BLaER1 treated with 17β-estradiol and CSF1 and Interleukin-3, amounts not matched to agents 10 nM and 100 nM (cell line): ENCODE data around the gene ZNRF3.
"Not testable (repeated sequence)": the region's sequence is repeated elsewhere in the genome, so short reads cannot be mapped to it uniquely, and the experiment has no call there.

Experiments used
- H3K27ac ChIP-seq, 11 experiments: shearing (Covaris generic); formaldehyde crosslinking; 2 replicates each; pipeline ENCODE4 v1.8.1; 2022
- H3K27me3 ChIP-seq, 11 experiments: shearing (Covaris generic); formaldehyde crosslinking; 2 replicates each; pipeline ENCODE4 v1.8.1; 2022
- H3K36me3 ChIP-seq, 11 experiments: shearing (Covaris generic); formaldehyde crosslinking; 2 replicates each; pipeline ENCODE4 v1.8.1; 2022
- H3K4me1 ChIP-seq, 10 experiments: shearing (Covaris generic); formaldehyde crosslinking; 2 replicates each; pipeline ENCODE4 v1.8.1; 2022
- H3K4me2 ChIP-seq, 11 experiments: shearing (Covaris generic); formaldehyde crosslinking; 2 replicates each; pipeline ENCODE4 v1.8.1; 2022
- H3K4me3 ChIP-seq, 10 experiments: shearing (Covaris generic); formaldehyde crosslinking; 2 replicates each; pipeline ENCODE4 v1.8.1; 2022
- H3K9ac ChIP-seq, 11 experiments: shearing (Covaris generic); formaldehyde crosslinking; 2 replicates each; pipeline ENCODE4 v1.8.1; 2022
- H3K9me3 ChIP-seq, 11 experiments: shearing (Covaris generic); formaldehyde crosslinking; replicated peaks in 1 of 11; 2 replicates each; pipeline ENCODE4 v1.8.1; 2022
- H4K20me1 ChIP-seq, 11 experiments: shearing (Covaris generic); formaldehyde crosslinking; 2 replicates each; pipeline ENCODE4 v1.8.1; 2022
- Cebpa-rat ChIP-seq, 11 experiments: shearing (Covaris generic); IDR thresholded peaks; 2 replicates each; pipeline ENCODE4 v1.8.1; 2022

ZNRF3 gene

DNA sequence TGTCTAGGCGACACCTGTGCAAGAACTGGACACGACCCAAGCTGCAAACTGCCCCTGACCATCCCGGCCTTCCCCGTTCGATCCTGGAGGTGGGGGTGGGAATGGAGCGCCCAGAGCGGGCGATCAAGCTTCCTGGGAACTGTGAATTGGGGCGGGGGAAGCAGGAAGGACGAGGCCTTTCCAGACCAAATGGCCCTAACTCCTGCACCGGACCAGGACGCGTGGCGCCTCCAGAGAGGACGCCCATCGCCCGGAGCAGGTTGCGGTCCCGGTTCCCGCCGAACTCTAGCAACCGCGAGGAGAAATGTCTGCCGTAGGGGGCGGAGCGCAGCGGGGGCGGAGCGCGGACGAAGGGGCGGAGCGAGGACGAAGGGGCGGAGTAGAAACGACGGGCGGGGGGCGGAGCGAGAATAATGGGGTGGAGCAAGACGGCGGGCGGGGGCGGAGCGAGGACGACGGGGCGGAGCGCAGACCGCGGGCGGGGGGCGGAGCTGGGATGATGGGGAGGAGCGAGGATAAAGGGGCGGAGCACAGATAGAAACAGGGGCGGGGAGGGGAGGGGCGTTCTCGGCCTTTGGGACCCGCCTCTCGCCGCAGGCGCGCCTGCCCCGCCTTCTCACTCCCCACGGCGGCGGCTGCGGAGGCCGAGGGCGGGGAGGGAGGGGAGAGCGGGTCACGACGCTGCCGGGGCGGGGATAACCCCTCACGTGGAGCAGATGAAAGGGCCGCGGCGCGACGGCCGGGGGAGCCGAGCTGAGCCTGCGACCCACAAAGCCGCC, at the start of gene ZNRF3:
Gene ZNRF3 (plus strand): TSS at position 695 of the 779 bp plus-strand sequence. CDS start 195 bp downstream, outside the sequence.
- no peak for TF ChIP-seq Cebpa-rat (IDR thresholded peaks at IDR 0.05)

DNA sequence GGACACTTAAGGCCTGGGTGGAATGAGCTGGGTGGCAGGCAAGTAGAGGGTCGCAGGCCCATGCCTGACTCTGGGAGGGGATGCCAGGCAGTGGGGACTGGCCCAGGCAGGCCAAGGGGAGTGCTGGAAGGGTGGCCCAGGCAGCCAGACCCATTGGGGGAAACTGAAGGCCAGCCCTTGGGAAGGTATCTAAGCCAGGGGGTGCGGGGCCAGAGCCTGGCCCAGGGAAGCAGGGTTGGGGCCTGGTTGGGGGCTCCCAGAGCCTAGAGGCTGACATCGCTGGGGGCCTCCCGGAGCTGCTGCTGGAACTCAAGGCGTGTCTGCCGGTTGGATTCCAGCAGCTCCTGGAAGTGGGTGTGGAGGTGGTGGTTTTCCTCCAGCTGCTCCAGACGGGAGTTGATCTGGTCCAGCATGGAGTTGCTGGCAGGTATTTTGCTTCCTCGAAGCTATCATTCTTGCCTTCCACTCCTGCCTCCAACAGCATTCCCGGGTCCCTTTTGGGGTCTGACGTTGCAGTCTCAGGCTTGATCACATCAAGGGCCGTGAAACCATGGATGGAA, 47.7 kb upstream of the ZNRF3 start:
- Histone ChIP-seq H3K36me3 (0 out of 22 replicates have a peak, but pooled peaks cover 0 to 5% (median 0%) of the 10 kb centered on the region in 11 experiments), H3K9me3 (no peaks in the 10 kb centered on the region), H4K20me1 (no peaks in the 10 kb centered on the region; a peak in 1 of 22 replicates), H3K27me3 (no peaks in the 10 kb centered on the region), H3K4me2 (no peak overlapping the region), H3K4me1 (peaks cover 0 to 31% (median 22%) of the 10 kb centered on the region in 10 experiments; a peak in 17 of 20 replicates), H3K27ac (no peak overlapping the region), H3K4me3 (no peak overlapping the region), H3K9ac (no peak overlapping the region)
- no peak for TF ChIP-seq Cebpa-rat (IDR thresholded peaks at IDR 0.05)

More for the DNA sequence above, at the start of gene ZNRF3:
- Histone ChIP-seq H3K9ac (peak within 1 kb of the TSS; percentile 71 to 87 (median 82); a peak in 21 of 22 replicates), H3K27ac (peak within 1 kb of the TSS in 10 of 11 experiments; percentile 56 to 85 (median 74); a peak in 19 of 22 replicates), H3K4me2 (peak within 1 kb of the TSS; percentile 89 to 99 (median 97)), H3K36me3 (no peaks in the 10 kb centered on the region), H3K27me3 (peaks cover 0 to 14% (median 7%) of the 10 kb centered on the region in 11 experiments; a peak in 11 of 22 replicates), H4K20me1 (peaks cover 0 to 40% (median 34%) of the 10 kb centered on the region in 11 experiments; a peak in 17 of 22 replicates), H3K4me3 (peak within 1 kb of the TSS; percentile 63 to 85 (median 68)), H3K9me3 (no peaks in the 10 kb centered on the region), H3K4me1 (peaks cover 17 to 40% (median 35%) of the 10 kb centered on the region in 10 experiments)

- TF ChIP-seq Cebpa-rat (IDR thresholded peaks at IDR 0.05), result no peak
- H3K9ac ChIP-seq, result no peak overlapping the region
- no peak overlapping the region for H3K4me3 ChIP-seq
- no peak overlapping the region for H3K27ac ChIP-seq
- H3K4me1 ChIP-seq, result peaks cover 0 to 31% (median 21%) of the 10 kb centered on the region in 10 experiments; a peak in 17 of 20 replicates
- H3K27me3 ChIP-seq, result no peaks in the 10 kb centered on the region
- H3K36me3 ChIP-seq, result no peaks in the 10 kb centered on the region
- H3K4me2 ChIP-seq, result peak overlapping the region in 8 of 11 experiments; percentile 7 to 47 (median 28); a peak in 11 of 22 replicates
- H4K20me1 ChIP-seq, result no peaks in the 10 kb centered on the region; a peak in 1 of 22 replicates
- no peaks in the 10 kb centered on the region for H3K9me3 ChIP-seq
Observed at GRCh38 chr22:28837640-28838039, 45.7 kb upstream of the ZNRF3 start.

- no peaks in the 10 kb centered on the region; a peak in 1 of 22 replicates for H4K20me1 ChIP-seq
- H3K4me2 ChIP-seq, result 0 out of 22 replicates have a peak overlapping the region, but pooled peaks of 1 of the 11 experiments have one; percentile 15
Observed at GRCh38 chr22:28838971-28839370, 44.4 kb upstream of the ZNRF3 start.

DNA sequence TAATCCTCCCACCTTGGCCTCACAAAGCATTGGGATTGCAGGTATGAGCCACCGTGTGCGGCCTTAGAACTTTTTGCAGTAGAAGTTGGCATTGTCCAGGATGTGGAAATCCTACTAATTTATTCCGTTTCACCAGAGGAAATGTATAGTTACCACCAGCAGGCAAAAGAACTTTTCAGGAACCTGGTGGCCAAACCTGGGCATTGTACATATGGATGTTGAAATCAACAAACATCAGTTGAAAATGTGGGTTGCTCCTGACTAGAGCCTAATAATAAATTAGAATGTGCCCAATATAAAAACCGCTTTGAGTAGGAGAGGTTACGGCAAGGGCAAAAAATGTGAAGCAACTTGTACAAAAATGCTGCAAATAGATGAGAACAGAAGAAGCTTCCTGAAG, 42.3 kb upstream of the ZNRF3 start:
- H3K4me3 ChIP-seq, result no peak overlapping the region
- H4K20me1 ChIP-seq, result no peaks in the 10 kb centered on the region
- H3K9me3 ChIP-seq, result peaks cover 1 to 4% (median 3%) of the 10 kb centered on the region in 11 experiments
- no peaks in the 10 kb centered on the region for H3K36me3 ChIP-seq
- H3K4me2 ChIP-seq, result no peak overlapping the region
- H3K4me1 ChIP-seq, result peaks cover 0 to 19% (median 12%) of the 10 kb centered on the region in 10 experiments; a peak in 15 of 20 replicates
- no peak for TF ChIP-seq Cebpa-rat (IDR thresholded peaks at IDR 0.05)
- H3K9ac ChIP-seq, result no peak overlapping the region
- no peaks in the 10 kb centered on the region for H3K27me3 ChIP-seq
- no peak overlapping the region for H3K27ac ChIP-seq

More at GRCh38 chr22:28838971-28839370, 44.4 kb upstream of the ZNRF3 start:
- Histone ChIP-seq H3K27ac (no peak overlapping the region), H3K9ac (no peak overlapping the region), H3K4me3 (no peak overlapping the region), H3K9me3 (no peaks in the 10 kb centered on the region), H3K27me3 (no peaks in the 10 kb centered on the region), H3K4me1 (peaks cover 0 to 19% (median 12%) of the 10 kb centered on the region in 10 experiments; a peak in 15 of 20 replicates), H3K36me3 (no peaks in the 10 kb centered on the region)
- no peak for TF ChIP-seq Cebpa-rat (IDR thresholded peaks at IDR 0.05)

DNA sequence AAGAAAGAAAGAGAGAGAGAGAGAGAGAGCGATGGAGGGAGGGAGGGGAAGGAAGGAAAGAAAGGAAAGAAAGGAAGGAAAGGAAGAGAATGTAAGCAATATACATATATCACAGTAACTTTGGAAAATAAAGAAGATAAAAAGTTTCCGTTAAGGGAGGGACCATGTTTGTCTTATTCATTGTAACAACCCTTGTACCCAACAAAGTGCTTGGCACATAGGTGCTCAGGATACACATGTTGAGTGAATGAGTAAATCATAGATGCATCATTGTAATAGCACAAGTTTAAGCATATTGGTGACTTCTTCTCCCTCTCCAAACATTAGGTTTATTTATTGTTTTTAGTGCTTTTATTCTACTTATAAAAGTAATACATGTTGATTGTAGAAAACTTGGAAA, 39.7 kb upstream of the ZNRF3 start:
- Histone ChIP-seq H3K4me2 (no peak overlapping the region), H3K27ac (no peak overlapping the region), H3K4me1 (peaks cover 0 to 2% (median 0%) of the 10 kb centered on the region in 10 experiments; a peak in 3 of 20 replicates), H3K9me3 (peaks cover 26 to 30% (median 28%) of the 10 kb centered on the region in 11 experiments), H3K9ac (no peak overlapping the region), H3K36me3 (peaks cover 0 to 14% (median 0%) of the 10 kb centered on the region in 11 experiments; a peak in 3 of 22 replicates), H3K27me3 (no peaks in the 10 kb centered on the region), H3K4me3 (no peak overlapping the region), H4K20me1 (no peaks in the 10 kb centered on the region)
- no peak for TF ChIP-seq Cebpa-rat (IDR thresholded peaks at IDR 0.05)

DNA sequence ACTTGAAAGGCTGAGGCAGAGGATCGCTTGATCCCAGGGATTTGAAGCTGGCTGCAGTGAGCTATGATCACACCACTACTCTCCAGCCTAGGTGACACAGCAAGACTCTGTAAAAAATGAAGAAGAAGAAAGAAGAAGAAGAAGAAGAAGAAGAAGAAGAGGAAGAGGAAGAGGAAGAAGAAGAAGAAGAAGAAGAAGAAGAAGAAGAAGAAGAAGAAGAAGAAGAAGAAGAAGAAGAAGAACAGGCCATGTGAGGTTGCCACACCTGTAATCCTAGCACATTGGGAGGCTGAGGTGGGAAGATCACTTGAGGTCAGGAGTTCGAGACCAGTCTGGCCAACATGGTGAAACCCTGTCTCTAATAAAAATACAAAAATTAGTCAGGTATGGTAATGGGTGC, 39.1 kb upstream of the ZNRF3 start:
- not testable (repeated sequence) for H3K27me3 ChIP-seq, H3K4me1 ChIP-seq, H4K20me1 ChIP-seq

GRCh38 chr22:28846994-28847393, 36.4 kb upstream of the ZNRF3 start:
- no peak overlapping the region for H3K9ac ChIP-seq
- no peaks in the 10 kb centered on the region for H4K20me1 ChIP-seq

More for the DNA sequence above, 39.1 kb upstream of the ZNRF3 start:
- Histone ChIP-seq H3K36me3 (peaks cover 0 to 14% (median 0%) of the 10 kb centered on the region in 11 experiments; a peak in 3 of 22 replicates), H3K9me3 (peaks cover 28 to 34% (median 30%) of the 10 kb centered on the region in 11 experiments)
- H3K4me3 ChIP-seq, H3K4me2 ChIP-seq, H3K9ac ChIP-seq, H3K27ac ChIP-seq: not testable (repeated sequence)

More at GRCh38 chr22:28846994-28847393, 36.4 kb upstream of the ZNRF3 start:
- Histone ChIP-seq H3K27me3 (no peaks in the 10 kb centered on the region), H3K36me3 (peaks cover 0 to 14% (median 0%) of the 10 kb centered on the region in 11 experiments; a peak in 3 of 22 replicates), H3K4me3 (no peak overlapping the region), H3K4me1 (no peaks in the 10 kb centered on the region), H3K9me3 (peaks cover 28 to 34% (median 30%) of the 10 kb centered on the region in 11 experiments), H3K4me2 (no peak overlapping the region), H3K27ac (no peak overlapping the region)
- TF ChIP-seq Cebpa-rat (IDR thresholded peaks at IDR 0.05), result no peak
